Measurements from ENCODE around the gene CDS2.
"Not testable (repeated sequence)": the region's sequence is repeated elsewhere in the genome, so short reads cannot be mapped to it uniquely, and the experiment has no call there.

CDS2 gene

DNA sequence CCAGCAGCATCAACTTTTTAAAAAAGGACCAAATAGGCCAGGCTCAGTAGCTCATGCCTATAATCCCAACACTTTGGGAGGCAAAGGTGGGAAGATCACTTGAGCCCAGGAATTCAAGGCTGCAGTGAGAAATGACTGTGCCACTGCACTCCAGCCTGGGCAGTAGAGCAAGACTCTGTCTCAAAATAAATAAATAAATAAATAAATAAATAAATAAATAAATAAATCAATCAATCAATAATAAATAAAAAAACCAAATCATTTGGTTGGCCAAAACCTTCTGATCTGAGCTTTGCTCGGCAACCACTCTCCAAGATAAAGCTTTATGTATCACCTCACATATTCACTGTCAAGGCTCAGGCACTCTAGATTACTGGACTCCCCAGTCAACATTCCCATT is 27.8 kb upstream of the CDS2 start:
- not testable (repeated sequence) for H3K27ac ChIP-seq (ENCODE audit: low read depth, low read length); H3K9ac ChIP-seq (ENCODE audit: low read length); H3K4me3 ChIP-seq (ENCODE audit: low read length); H3K27me3 ChIP-seq (ENCODE audit: control insufficient read depth, insufficient read depth, low read length); H3K4me1 ChIP-seq (ENCODE audit: control insufficient read depth, insufficient read depth, low read length)
- peaks cover 13% of the 10 kb centered on the region for H3K36me3 ChIP-seq (ENCODE audit: control insufficient read depth, insufficient read depth, low read length)

- not testable (repeated sequence) for H3K4me1 ChIP-seq (ENCODE audit: control insufficient read depth, insufficient read depth, low read length); H3K27ac ChIP-seq (ENCODE audit: low read depth, low read length); H3K9ac ChIP-seq (ENCODE audit: low read length); H3K27me3 ChIP-seq (ENCODE audit: control insufficient read depth, insufficient read depth, low read length); H3K4me3 ChIP-seq (ENCODE audit: low read length)
- H3K36me3 ChIP-seq (ENCODE audit: control insufficient read depth, insufficient read depth, low read length), result peaks cover 19% of the 10 kb centered on the region
These were observed 26.9 kb upstream of the CDS2 start for GRCh38 chr20:5099909-5100308.

GRCh38 chr20:5100684-5101347 is 26.0 kb upstream of the CDS2 start:
- Histone ChIP-seq H3K27ac (ENCODE audit: low read depth, low read length) (no peak overlapping the region), H3K27me3 (ENCODE audit: control insufficient read depth, insufficient read depth, low read length) (no peaks in the 10 kb centered on the region), H3K4me1 (ENCODE audit: control insufficient read depth, insufficient read depth, low read length) (no peaks in the 10 kb centered on the region), H3K9ac (ENCODE audit: low read length) (no peak overlapping the region), H3K36me3 (ENCODE audit: control insufficient read depth, insufficient read depth, low read length) (peaks cover 18% of the 10 kb centered on the region), H3K4me3 (ENCODE audit: low read length) (no peak overlapping the region)

DNA sequence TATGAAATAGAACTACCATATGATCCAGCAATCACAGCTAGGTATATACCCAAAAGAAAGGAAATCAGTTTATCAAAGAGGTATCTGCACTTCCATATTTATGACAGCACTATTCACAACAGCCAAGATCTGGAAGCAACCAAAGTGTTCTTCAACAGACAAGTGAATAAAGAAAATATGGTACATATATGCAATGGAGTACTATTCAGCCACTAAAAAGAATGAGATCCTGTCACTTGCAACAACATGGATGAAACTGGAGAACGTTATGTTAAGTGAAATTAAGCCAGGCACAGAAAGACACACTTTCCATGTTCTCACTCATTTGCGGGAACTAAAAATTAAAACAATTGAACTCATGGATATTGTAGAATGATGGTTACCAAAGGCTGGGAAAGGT is 22.3 kb upstream of the CDS2 start:
- H3K4me3 ChIP-seq (ENCODE audit: low read length), result no peak overlapping the region
- no peaks in the 10 kb centered on the region for H3K27me3 ChIP-seq (ENCODE audit: control insufficient read depth, insufficient read depth, low read length)

GRCh38 chr20:5109276-5109675 is 17.5 kb upstream of the CDS2 start:
- Histone ChIP-seq H3K27ac (ENCODE audit: low read depth, low read length) (no peak overlapping the region), H3K27me3 (ENCODE audit: control insufficient read depth, insufficient read depth, low read length) (no peaks in the 10 kb centered on the region), H3K9ac (ENCODE audit: low read length) (no peak overlapping the region), H3K4me3 (ENCODE audit: low read length) (no peak overlapping the region), H3K36me3 (ENCODE audit: control insufficient read depth, insufficient read depth, low read length) (peaks cover 6% of the 10 kb centered on the region), H3K4me1 (ENCODE audit: control insufficient read depth, insufficient read depth, low read length) (peaks cover 4% of the 10 kb centered on the region)

More for the DNA sequence above, 22.3 kb upstream of the CDS2 start:
- H3K4me1 ChIP-seq (ENCODE audit: control insufficient read depth, insufficient read depth, low read length), result no peaks in the 10 kb centered on the region
- H3K27ac ChIP-seq (ENCODE audit: low read depth, low read length), result no peak overlapping the region
- H3K36me3 ChIP-seq (ENCODE audit: control insufficient read depth, insufficient read depth, low read length), result peaks cover 11% of the 10 kb centered on the region
- no peak overlapping the region for H3K9ac ChIP-seq (ENCODE audit: low read length)

DNA sequence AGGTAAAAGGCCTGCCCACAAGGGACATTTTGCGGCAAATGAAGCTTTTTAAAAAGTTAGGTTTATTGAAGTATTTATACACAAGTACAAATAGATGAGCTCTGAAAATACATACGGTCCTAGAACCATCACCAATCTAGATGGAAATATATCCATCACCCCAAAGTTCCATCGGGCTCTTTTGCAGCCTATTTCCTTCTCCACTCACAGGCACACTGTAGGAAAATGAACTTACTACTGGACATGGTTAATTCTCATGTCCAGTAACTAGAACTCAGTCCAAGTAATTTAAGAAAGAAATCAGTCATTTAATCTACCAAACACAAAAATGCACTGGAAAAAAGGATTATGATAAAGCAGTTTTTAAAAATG is 13.2 kb upstream of the CDS2 start:
- Histone ChIP-seq H3K27me3 (ENCODE audit: control insufficient read depth, insufficient read depth, low read length) (no peaks in the 10 kb centered on the region), H3K36me3 (ENCODE audit: control insufficient read depth, insufficient read depth, low read length) (peaks cover 3% of the 10 kb centered on the region), H3K27ac (ENCODE audit: low read depth, low read length) (peak overlapping the region; percentile 87), H3K4me1 (ENCODE audit: control insufficient read depth, insufficient read depth, low read length) (peaks cover 8% of the 10 kb centered on the region), H3K9ac (ENCODE audit: low read length) (peak overlapping the region; percentile 98), H3K4me3 (ENCODE audit: low read length) (peak overlapping the region; percentile 77)

GRCh38 chr20:5114403-5114802 is 12.4 kb upstream of the CDS2 start:
- Histone ChIP-seq H3K27me3 (ENCODE audit: control insufficient read depth, insufficient read depth, low read length) (no peaks in the 10 kb centered on the region), H3K27ac (ENCODE audit: low read depth, low read length) (no peak overlapping the region), H3K9ac (ENCODE audit: low read length) (no peak overlapping the region), H3K4me3 (ENCODE audit: low read length) (no peak overlapping the region), H3K4me1 (ENCODE audit: control insufficient read depth, insufficient read depth, low read length) (peaks cover 12% of the 10 kb centered on the region), H3K36me3 (ENCODE audit: control insufficient read depth, insufficient read depth, low read length) (peaks cover 3% of the 10 kb centered on the region)

- no peak overlapping the region for H3K27ac ChIP-seq (ENCODE audit: low read depth, low read length)
- no peak overlapping the region for H3K4me3 ChIP-seq (ENCODE audit: low read length)
- H3K4me1 ChIP-seq (ENCODE audit: control insufficient read depth, insufficient read depth, low read length), result peaks cover 12% of the 10 kb centered on the region
- no peak overlapping the region for H3K9ac ChIP-seq (ENCODE audit: low read length)
- peaks cover 3% of the 10 kb centered on the region for H3K36me3 ChIP-seq (ENCODE audit: control insufficient read depth, insufficient read depth, low read length)
- H3K27me3 ChIP-seq (ENCODE audit: control insufficient read depth, insufficient read depth, low read length), result no peaks in the 10 kb centered on the region
These were observed 9.9 kb upstream of the CDS2 start for GRCh38 chr20:5116875-5117274.

- H3K27me3 ChIP-seq (ENCODE audit: control insufficient read depth, insufficient read depth, low read length), result no peaks in the 10 kb centered on the region
- peaks cover 10% of the 10 kb centered on the region for H3K4me1 ChIP-seq (ENCODE audit: control insufficient read depth, insufficient read depth, low read length)
- H3K27ac ChIP-seq (ENCODE audit: low read depth, low read length), result no peak overlapping the region
- H3K4me3 ChIP-seq (ENCODE audit: low read length), result peak overlapping the region; percentile 98
- H3K9ac ChIP-seq (ENCODE audit: low read length), result no peak overlapping the region
- peaks cover 3% of the 10 kb centered on the region for H3K36me3 ChIP-seq (ENCODE audit: control insufficient read depth, insufficient read depth, low read length)
These were observed 8.3 kb upstream of the CDS2 start for GRCh38 chr20:5118220-5119142.

- Histone ChIP-seq H3K9ac (ENCODE audit: low read length) (no peak overlapping the region), H3K4me3 (ENCODE audit: low read length) (peak overlapping the region; percentile 98), H3K4me1 (ENCODE audit: control insufficient read depth, insufficient read depth, low read length) (peaks cover 8% of the 10 kb centered on the region), H3K27me3 (ENCODE audit: control insufficient read depth, insufficient read depth, low read length) (no peaks in the 10 kb centered on the region), H3K36me3 (ENCODE audit: control insufficient read depth, insufficient read depth, low read length) (peaks cover 3% of the 10 kb centered on the region), H3K27ac (ENCODE audit: low read depth, low read length) (no peak overlapping the region)
These were observed 7.7 kb upstream of the CDS2 start for GRCh38 chr20:5119143-5119434.

DNA sequence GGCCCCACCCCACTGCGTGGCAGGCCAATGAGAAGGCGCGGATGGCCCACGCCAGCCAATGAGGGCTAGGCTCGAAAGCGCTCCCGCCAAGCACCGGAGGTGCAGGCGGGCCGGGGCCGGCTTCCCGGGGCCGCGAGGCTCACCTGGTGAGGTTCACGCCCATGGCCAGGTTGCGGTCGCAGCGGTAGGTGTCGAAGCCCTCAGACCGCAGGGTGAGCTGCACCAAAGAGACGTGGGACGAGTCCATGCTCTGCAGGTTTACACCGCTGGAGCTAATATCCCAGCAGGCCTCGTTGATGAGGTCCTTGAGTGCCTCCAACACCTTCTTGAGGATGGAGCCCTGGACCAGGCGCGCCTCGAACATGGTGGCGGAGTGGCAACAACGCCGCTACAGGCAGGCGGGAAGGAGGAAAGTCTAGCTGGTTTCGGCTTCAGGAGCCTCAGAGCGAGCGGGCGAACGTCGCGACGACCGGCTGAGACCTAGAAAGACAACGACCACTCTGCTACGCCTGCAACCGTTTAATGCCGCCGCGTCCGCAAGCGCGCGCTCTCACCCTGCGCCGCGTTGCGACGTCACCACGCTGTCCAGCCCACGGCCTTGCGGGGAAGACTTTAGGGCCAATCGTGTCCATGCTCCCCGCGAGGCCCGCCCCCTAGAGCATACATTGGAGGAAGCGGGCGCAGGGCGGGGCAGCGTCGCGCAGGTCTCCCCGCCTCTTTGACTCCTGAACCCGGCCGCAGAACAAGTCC is 7.2 kb upstream of the CDS2 start, which contains the start of gene PCNA:
Gene PCNA (minus strand): TSS at position 524 of the 750 bp plus-strand sequence. CDS start 160 bp downstream, at position 364.
- H3K4me3 ChIP-seq (ENCODE audit: low read length), result peak within 1 kb of the TSS; percentile 98
- peak within 1 kb of the TSS; percentile 66 for H3K9ac ChIP-seq (ENCODE audit: low read length)
- no peaks in the 10 kb centered on the region for H3K27me3 ChIP-seq (ENCODE audit: control insufficient read depth, insufficient read depth, low read length)
- peaks cover 3% of the 10 kb centered on the region for H3K36me3 ChIP-seq (ENCODE audit: control insufficient read depth, insufficient read depth, low read length)
- peak within 1 kb of the TSS; percentile 91 for H3K27ac ChIP-seq (ENCODE audit: low read depth, low read length)
- peaks cover 8% of the 10 kb centered on the region for H3K4me1 ChIP-seq (ENCODE audit: control insufficient read depth, insufficient read depth, low read length)

DNA sequence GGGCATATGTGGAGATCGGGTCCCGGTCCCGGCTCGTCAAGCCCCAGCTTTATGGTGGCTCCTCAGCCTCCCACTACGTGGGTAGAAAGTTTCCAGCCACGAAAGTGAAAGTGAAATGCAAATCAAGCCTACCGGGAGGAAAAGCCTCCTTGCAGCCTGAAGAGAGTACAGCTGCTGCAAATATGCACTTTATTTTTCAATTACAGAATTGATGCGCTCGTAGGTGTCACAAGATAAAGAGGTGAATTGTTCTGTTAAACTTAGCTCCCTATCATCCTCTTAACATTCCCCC is 6.7 kb upstream of the CDS2 start:
- H3K27me3 ChIP-seq (ENCODE audit: control insufficient read depth, insufficient read depth, low read length), result no peaks in the 10 kb centered on the region
- H3K9ac ChIP-seq (ENCODE audit: low read length), result peak overlapping the region; percentile 66
- H3K27ac ChIP-seq (ENCODE audit: low read depth, low read length), result peak overlapping the region; percentile 91
- H3K4me1 ChIP-seq (ENCODE audit: control insufficient read depth, insufficient read depth, low read length), result peaks cover 8% of the 10 kb centered on the region
- peaks cover 3% of the 10 kb centered on the region for H3K36me3 ChIP-seq (ENCODE audit: control insufficient read depth, insufficient read depth, low read length)
- H3K4me3 ChIP-seq (ENCODE audit: low read length), result peak overlapping the region; percentile 98
